GM12878 (cell line): Measurements from ENCODE around the gene RNF149. TPM values are rescaled to one million over a fixed set of nuclear protein-coding genes. Genes with fewer than 3 reads are reported as not detected.

Source experiments
- ATAC-seq: fragments of 200-7000 bp; cut with Tn5 transposase; 3 replicates; pipeline ENCODE4 v1.9.1; 2020; ENCODE audit warnings: mild to moderate bottlenecking, moderate library complexity
- BruUV-seq: library from RNA; stranded (reverse); fragments of 400-500 nt; replicated peaks from 2 replicates; lab custom pipeline; 2021; lab: Mats Ljungman, UMichigan
- CTCF ChIA-PET: fragments of 300-600 bp; sonication (Branson Sonifier 250); formaldehyde crosslinking; extraction: SDS; loops from one replicate; lab custom pipeline; 2021; ENCODE audit warnings: inconsistent platforms; lab: Yijun Ruan, JAX
- POLR2A ChIA-PET: fragments of 350-600 bp; formaldehyde crosslinking; extraction: SDS; loops from one replicate; lab custom pipeline; 2021; ENCODE audit warnings: inconsistent platforms; lab: Charles Lee
- RAD21 ChIA-PET: fragments of 300-600 bp; sonication (Branson Sonifier 250); formaldehyde crosslinking; loops from one replicate; lab custom pipeline; 2023; ENCODE audit warnings: antibody characterized with exemption; ENCODE audit not compliant: unreplicated experiment; lab: Charles Lee
- SMC1A ChIA-PET: fragments of 300-600 bp; sonication (Branson Sonifier 250); formaldehyde crosslinking; loops from one replicate; lab custom pipeline; 2023; ENCODE audit not compliant: unreplicated experiment, uncharacterized antibody; lab: Charles Lee
- DNase-seq: peaks from one replicate; pipeline ENCODE4 v3.0.0-alpha.2; 2011; ENCODE audit warnings: low read depth, low spot score
- FAIRE-seq: peaks from 3 replicates; lab custom pipeline; 2011; peaks lifted over from hg19 to GRCh38; lab: Jason Lieb, UNC
- H2AFZ ChIP-seq: 2 replicates; pipeline ENCODE4 v1.6.0; 2011; ENCODE audit warnings: low read depth, low read length, control low read depth; ENCODE audit not compliant: control insufficient read depth
- H3K27ac ChIP-seq: 2 replicates; pipeline ENCODE4 v1.5.1; 2011; ENCODE audit warnings: control low read depth; ENCODE audit not compliant: control insufficient read depth, insufficient read depth
- H3K27me3 ChIP-seq, 2 experiments: replicated peaks in 1 of 2; 2 replicates each; pipeline versions ENCODE4 v1.6.0 to v1.6.1; 2011; ENCODE audit warnings: low read length in 1 of 2; ENCODE audit not compliant: control insufficient read depth in 2 of 2, insufficient read depth in 2 of 2
- H3K36me3 ChIP-seq, 2 experiments: 2 replicates each; pipeline ENCODE4 v1.5.1; 2011; ENCODE audit warnings: low read length in 1 of 2; ENCODE audit not compliant: control insufficient read depth in 2 of 2, insufficient read depth in 2 of 2
- H3K4me1 ChIP-seq: 2 replicates; pipeline ENCODE4 v1.6.1; 2011; ENCODE audit warnings: mild to moderate bottlenecking, low read length, moderate library complexity, mixed read lengths; ENCODE audit not compliant: control insufficient read depth, insufficient read depth
- H3K4me2 ChIP-seq: 2 replicates; pipeline ENCODE4 v1.6.0; 2011; ENCODE audit warnings: control low read depth; ENCODE audit not compliant: control insufficient read depth, insufficient read depth
- H3K4me3 ChIP-seq: fragments of 200-600 bp; sonication (generic); 2 replicates; pipeline ENCODE4 v1.5.1; 2016
- H3K79me2 ChIP-seq: 2 replicates; pipeline ENCODE4 v1.6.0; 2011; ENCODE audit warnings: low read length; ENCODE audit not compliant: control insufficient read depth, insufficient read depth
- H3K9ac ChIP-seq: 2 replicates; pipeline ENCODE4 v1.8.0; 2011; ENCODE audit warnings: low read length, control low read depth, mixed read lengths; ENCODE audit not compliant: control insufficient read depth, insufficient read depth
- H3K9me3 ChIP-seq: replicated peaks from 3 replicates; pipeline ENCODE4 v1.5.1; 2011; ENCODE audit warnings: mild to moderate bottlenecking, low read length; ENCODE audit not compliant: control insufficient read depth, insufficient read depth
- H4K20me1 ChIP-seq: 2 replicates; pipeline ENCODE4 v1.6.0; 2011; ENCODE audit not compliant: control insufficient read depth, insufficient read depth
- CHD4 ChIP-seq: fragments of 200-600 bp; sonication (generic); IDR thresholded peaks from 2 replicates; pipeline ENCODE4 v1.6.1; 2016; ENCODE audit warnings: mild to moderate bottlenecking
- CTCF ChIP-seq, 3 experiments: IDR thresholded peaks in 2 of 3; conservative IDR thresholded peaks in 1 of 3; 2 replicates each; pipeline ENCODE4 v1.5.1; 2011; ENCODE audit warnings: low read depth in 3 of 3, low read length in 3 of 3, mild to moderate bottlenecking in 3 of 3, control low read depth in 2 of 3, moderate library complexity in 2 of 3, inconsistent platforms in 1 of 3, mixed read lengths in 1 of 3; ENCODE audit not compliant: control insufficient read depth in 2 of 3, insufficient read depth in 1 of 3; ENCODE audit errors: extremely low read depth in 1 of 3
- DPF2 ChIP-seq: fragments of 450-650 bp; IDR thresholded peaks from 2 replicates; pipeline ENCODE4 v1.6.1; 2017; ENCODE audit warnings: mild to moderate bottlenecking
- IRF4 ChIP-seq: IDR thresholded peaks from 2 replicates; pipeline ENCODE4 v1.6.1; 2011; ENCODE audit warnings: low read depth, low read length
- KDM1A ChIP-seq: fragments of 200-600 bp; sonication (generic); IDR thresholded peaks from 2 replicates; pipeline ENCODE4 v1.6.1; 2016; ENCODE audit warnings: borderline replicate concordance
- POU2F2 ChIP-seq: IDR thresholded peaks from 3 replicates; pipeline ENCODE4 v1.6.1; 2011; ENCODE audit warnings: low read depth, mild to moderate bottlenecking, low read length, borderline replicate concordance
- ZBTB11 ChIP-seq: fragments of 450-650 bp; formaldehyde crosslinking; IDR thresholded peaks from 2 replicates; pipeline ENCODE4 v1.5.0; 2022; ENCODE audit warnings: mild to moderate bottlenecking, missing genetic modification characterization
- ZNF384 ChIP-seq: IDR thresholded peaks from 2 replicates; pipeline ENCODE4 v1.6.1; 2012; ENCODE audit warnings: low read depth, mild to moderate bottlenecking, low read length, improper control_type of control experiment, borderline replicate concordance
- WGBS: methylation state at CpG from one replicate; pipeline ENCODE4 v1.1.6; 2016; ENCODE audit warnings: low lambda C conversion rate; ENCODE audit not compliant: insufficient replicate concordance, insufficient coverage; ENCODE audit errors: missing lambda C conversion rate; 5-methylcytosine and 5-hydroxymethylcytosine counted together
- in situ Hi-C: fragments of 300-500 bp; cut with MboI; formaldehyde crosslinking; loops from 9 replicates; pipeline ENCODE4 v1.14.3; 2018; ENCODE audit warnings: mixed read lengths
- intact Hi-C: fragments of 100-400 bp; cut with micrococcal nuclease; formaldehyde crosslinking; loops from one replicate; pipeline ENCODE4 v1.14.2; 2022; ENCODE audit not compliant: unreplicated experiment
- polyA plus RNA-seq, 11 experiments: library from polyadenylated mRNA; depleted of rRNA in 4 of 11; unstranded in 6 of 11; stranded (reverse) in 5 of 11; fragments of >200 nt; fragmentation: Nextera tagmentation in 4 of 11; fragmentation: Illumina TruSeq in 1 of 11; extraction: Ambion mirVana in 4 of 11; extraction: Trizol in 1 of 11; gene quantifications; 1 replicate in 1 of 11; 2 replicates in 10 of 11; pipeline versions ENCODE4 v1.2.1 to v1.2.3, GENCODE V29; 2011 to 2016; ENCODE audit warnings: inconsistent platforms in 2 of 11, missing spikeins in 2 of 11, low read depth in 1 of 11
- total RNA-seq, 4 experiments: library from RNA; depleted of rRNA in 3 of 4; stranded (reverse); fragments of >200 nt in 3 of 4; fragmentation: Illumina TruSeq in 1 of 4; extraction: Trizol in 1 of 4; gene quantifications; 2 replicates each; pipeline versions ENCODE4 v1.2.1 to v1.2.3, GENCODE V29; 2013 to 2021

RNF149 gene
- total and polyA plus RNA-seq, 10 of the 15 experiments (the other 5 are each of a cell fraction or from before 2014, with no cell fraction given): 5.2 to 38.4 (median 16.3) TPM

GRCh38 chr2:101252408-101253012, 56.0 kb downstream of the RNF149 start, which contains the start of gene CNOT11 (continued):
- TF ChIP-seq IRF4: no peak
- TF ChIP-seq, all 136 proteins: peak for 26

- Histone ChIP-seq H3K9me3 (no peaks in the 10 kb centered on the region), H3K4me1 (peaks cover 7% of the 10 kb centered on the region), H3K9ac (peak overlapping the region; percentile 53; the same call in 1 of the 2 replicates), H3K27ac (peak overlapping the region; percentile 41; the same call in 1 of the 2 replicates), H2AFZ (peak overlapping the region; percentile 91)
- peak; percentile 61 for ATAC-seq
- CTCF ChIA-PET: interaction anchor here (0.6 to 2.2 kb wide), 6 partner anchors 11 to 245 kb away, joined by 3 to 10 read pairs (median 4); no protein-coding TSS in a partner anchor
- TSS peak; percentile 89 for BruUV-seq
- no peak for TF ChIP-seq CHD4
- TF ChIP-seq ZNF384: no peak
- peak; percentile 3 to 31 (median 21); a peak in 2 of 6 replicates for TF ChIP-seq CTCF (IDR thresholded peaks at IDR 0.05 in 2 of 3, conservative IDR thresholded peaks at IDR 0.05 in 1 of 3; ENCODE audit: control insufficient read depth in 2 of 3, extremely low read depth in 1 of 3, insufficient read depth in 1 of 3, low read depth in 3 of 3, low read length in 3 of 3)
- no peak for TF ChIP-seq DPF2
- no peak for TF ChIP-seq KDM1A
- TF ChIP-seq ZBTB11 (CRISPR knock-in tag): no peak
- TF ChIP-seq POU2F2: peak; percentile 60; the same call in 1 of the 3 replicates
- TF ChIP-seq, all 136 proteins: peak for 2
- no peaks in the 10 kb centered on the region for H3K36me3 ChIP-seq
- intact Hi-C loops: loop anchor here (1.0 to 5.0 kb wide), 2 partner anchors 56 to 240 kb away; partner anchors contain the start of gene RNF149
- H3K27me3 ChIP-seq: no peaks in the 10 kb centered on the region
- no peaks in the 10 kb centered on the region for H4K20me1 ChIP-seq
- FAIRE-seq (no peak), DNase-seq (no peak)
- in situ Hi-C loops: no loop called here
- ChIA-PET POLR2A (interaction anchor here (0.7 to 3.1 kb wide), 3 partner anchors 15 to 57 kb away, joined by 3 to 14 read pairs (median 8); partner anchors contain the start of gene RNF149), RAD21 (interaction anchor here (0.8 to 2.9 kb wide), 6 partner anchors 16 to 580 kb away, joined by 3 to 12 read pairs (median 3); partner anchors contain the start of gene RNF149), SMC1A (interaction anchor here (0.8 to 2.9 kb wide), 4 partner anchors 16 to 57 kb away, joined by 3 to 17 read pairs (median 8); partner anchors contain the start of gene RNF149)
- peak overlapping the region; percentile 83 for H3K4me2 ChIP-seq
- 32% methylated on average over 16 of the region's 16 CpGs for WGBS
- peaks cover 34% of the 10 kb centered on the region for H3K79me2 ChIP-seq
- H3K4me3 ChIP-seq: peak overlapping the region; percentile 63
Measured at GRCh38 chr2:101251844-101252407, 56.6 kb downstream of the RNF149 start.
